Stomach (tissue), 4 donors: ENCODE results near the gene HOXB7.

Experiments
- POLR2A ChIP-seq, 4 donors: fragments of 450-650 bp; IDR thresholded peaks; one replicate each; pipeline ENCODE4 v1.6.1; 2016; ENCODE audit warnings: antibody characterized with exemption in 4 of 4, control low read depth in 2 of 4, mild to moderate bottlenecking in 1 of 4, moderate library complexity in 1 of 4
- POLR2AphosphoS5 ChIP-seq, 3 donors: sonication (generic); formaldehyde crosslinking; IDR thresholded peaks; one replicate each; pipeline ENCODE4 v1.6.1; 2016; ENCODE audit warnings: antibody characterized with exemption in 3 of 3
- TF ChIP-seq, protein P1 (sequence below), 7 experiments: fragments of 450-650 bp in 4 of 7; fragments of 200-600 bp in 3 of 7; sonication (generic) in 3 of 7; IDR thresholded peaks; one replicate each; pipeline ENCODE4 v1.5.1; 2016 to 2019; ENCODE audit warnings: antibody characterized with exemption in 7 of 7, control low read depth in 2 of 7, mild to moderate bottlenecking in 1 of 7

DNA sequence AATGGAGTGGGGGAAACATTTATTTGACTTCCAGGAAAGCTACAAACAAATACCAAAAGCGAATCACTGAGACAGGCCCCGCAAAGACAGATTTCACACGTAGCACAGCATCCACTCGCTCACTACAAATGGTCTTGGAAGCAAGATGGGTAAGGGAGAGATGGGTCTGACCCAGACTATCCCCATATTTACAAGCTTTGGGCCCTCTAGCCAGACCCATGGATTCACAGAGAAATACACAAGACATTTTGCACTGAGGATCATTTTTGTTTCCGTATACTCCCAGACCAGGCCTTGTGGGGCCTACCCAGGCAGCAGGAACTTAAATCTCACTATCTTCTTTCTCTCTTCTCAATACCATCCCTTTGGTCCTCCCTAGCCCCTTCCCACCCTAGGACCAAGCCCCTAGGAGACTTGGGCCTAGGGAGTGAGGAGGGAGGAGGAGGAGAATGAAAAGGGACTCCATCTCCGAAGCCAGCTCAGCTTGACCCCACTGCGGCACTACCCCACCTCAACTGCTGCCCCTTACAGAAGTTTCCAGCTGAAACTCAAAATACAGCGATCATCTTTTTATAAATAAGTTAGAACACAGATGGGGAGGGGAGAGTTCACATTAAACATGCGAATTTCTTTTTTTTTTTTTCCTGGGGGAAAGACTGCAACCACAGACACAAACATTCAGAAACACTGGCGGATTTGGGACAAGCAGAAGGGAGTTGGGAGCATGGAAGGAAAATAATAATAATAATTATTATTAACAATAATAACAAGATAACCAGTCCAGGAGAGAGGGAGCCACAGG, 19.4 kb downstream of the HOXB7 start:
- TF ChIP-seq, protein P1, sequence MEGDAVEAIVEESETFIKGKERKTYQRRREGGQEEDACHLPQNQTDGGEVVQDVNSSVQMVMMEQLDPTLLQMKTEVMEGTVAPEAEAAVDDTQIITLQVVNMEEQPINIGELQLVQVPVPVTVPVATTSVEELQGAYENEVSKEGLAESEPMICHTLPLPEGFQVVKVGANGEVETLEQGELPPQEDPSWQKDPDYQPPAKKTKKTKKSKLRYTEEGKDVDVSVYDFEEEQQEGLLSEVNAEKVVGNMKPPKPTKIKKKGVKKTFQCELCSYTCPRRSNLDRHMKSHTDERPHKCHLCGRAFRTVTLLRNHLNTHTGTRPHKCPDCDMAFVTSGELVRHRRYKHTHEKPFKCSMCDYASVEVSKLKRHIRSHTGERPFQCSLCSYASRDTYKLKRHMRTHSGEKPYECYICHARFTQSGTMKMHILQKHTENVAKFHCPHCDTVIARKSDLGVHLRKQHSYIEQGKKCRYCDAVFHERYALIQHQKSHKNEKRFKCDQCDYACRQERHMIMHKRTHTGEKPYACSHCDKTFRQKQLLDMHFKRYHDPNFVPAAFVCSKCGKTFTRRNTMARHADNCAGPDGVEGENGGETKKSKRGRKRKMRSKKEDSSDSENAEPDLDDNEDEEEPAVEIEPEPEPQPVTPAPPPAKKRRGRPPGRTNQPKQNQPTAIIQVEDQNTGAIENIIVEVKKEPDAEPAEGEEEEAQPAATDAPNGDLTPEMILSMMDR (IDR thresholded peaks at IDR 0.05), result no peak
- TF ChIP-seq POLR2A (IDR thresholded peaks at IDR 0.05), result no peak
- no peak for TF ChIP-seq POLR2AphosphoS5 (IDR thresholded peaks at IDR 0.05)
